ENCODE measurements around the gene KIDINS220.

Gene KIDINS220

DNA sequence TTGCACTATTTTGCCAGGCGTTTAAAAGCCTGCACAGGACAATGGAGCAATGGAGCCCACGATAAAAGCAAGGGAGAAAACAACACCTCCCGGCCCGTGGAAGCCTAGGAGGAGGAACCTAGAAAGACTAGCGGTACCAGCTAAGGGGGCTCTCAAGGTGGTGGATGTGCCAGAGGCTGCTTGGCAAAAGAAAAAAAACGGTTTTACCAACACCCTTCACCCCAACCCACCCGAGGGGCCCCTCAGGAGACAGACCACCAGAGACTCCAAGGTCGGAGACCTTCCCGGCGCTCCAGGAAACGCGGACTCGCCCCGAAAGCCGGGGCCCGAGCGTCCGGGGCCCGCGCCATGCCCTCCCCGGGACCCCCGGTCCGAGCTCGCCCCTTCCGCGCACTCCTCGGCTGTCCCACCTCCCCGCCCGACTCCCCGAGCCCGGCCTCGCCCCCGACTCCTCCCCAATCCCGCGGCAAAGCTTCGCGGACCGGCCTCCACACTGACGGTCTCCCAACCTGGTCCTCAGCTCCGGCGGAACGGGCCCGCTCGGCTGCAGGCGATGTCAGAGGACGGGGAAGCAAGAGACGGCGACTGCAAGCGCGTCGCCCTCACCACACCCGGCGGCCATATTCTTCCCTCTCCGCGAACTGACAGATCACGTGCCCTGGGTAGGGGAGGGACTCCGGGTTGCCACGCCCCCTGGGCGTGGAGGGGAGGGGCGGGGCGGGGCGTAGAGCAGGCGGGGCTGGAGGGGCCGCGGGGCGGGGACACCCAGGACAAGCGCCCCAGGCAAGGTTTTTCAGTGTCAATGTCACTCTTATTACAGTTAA, at the start of gene KIDINS220:
KIDINS220 (minus strand) TSS at position 643 of the 824 bp plus-strand sequence. CDS start 10,520 bp downstream, outside the sequence.
- Histone ChIP-seq H3K9ac (ENCODE audit: low read depth, low read length) (no peak within 1 kb of the TSS), H3K4me3 (ENCODE audit: low read depth, low read length) (peak within 1 kb of the TSS; percentile 83), H3K9me3 (ENCODE audit: control insufficient read depth, insufficient read depth, low read length) (no peaks in the 10 kb centered on the region), H3K36me3 (ENCODE audit: control insufficient read depth, insufficient read depth, low read length) (no peaks in the 10 kb centered on the region), H3K4me1 (ENCODE audit: control insufficient read depth, insufficient read depth, low read length) (no peaks in the 10 kb centered on the region), H3K27me3 (ENCODE audit: control insufficient read depth, insufficient read depth, low read length) (no peaks in the 10 kb centered on the region)

DNA sequence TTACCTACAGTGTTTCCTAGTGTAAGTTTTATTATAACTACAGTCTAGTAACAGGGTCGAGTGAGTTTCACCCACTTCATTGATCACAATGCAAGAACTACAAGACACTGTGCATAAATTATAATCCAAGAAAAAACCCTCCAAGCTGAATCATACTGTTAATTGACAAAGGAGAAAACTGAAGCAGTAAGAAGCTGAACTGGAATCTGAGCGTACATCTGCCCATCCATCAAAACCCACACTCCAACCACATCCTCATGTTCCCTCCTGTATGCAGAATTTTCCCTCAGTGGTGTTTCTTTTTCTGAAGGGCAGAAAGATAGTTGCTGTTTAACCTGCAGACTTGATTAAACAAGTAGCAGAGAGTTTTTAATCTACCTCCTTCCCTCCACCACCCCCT, 49.5 kb upstream of the KIDINS220 start:
- Histone ChIP-seq H3K36me3 (ENCODE audit: control insufficient read depth, insufficient read depth, low read length) (no peaks in the 10 kb centered on the region), H3K9me3 (ENCODE audit: control insufficient read depth, insufficient read depth, low read length) (no peaks in the 10 kb centered on the region), H3K27me3 (ENCODE audit: control insufficient read depth, insufficient read depth, low read length) (no peaks in the 10 kb centered on the region), H3K9ac (ENCODE audit: low read depth, low read length) (no peak overlapping the region), H3K4me1 (ENCODE audit: control insufficient read depth, insufficient read depth, low read length) (no peaks in the 10 kb centered on the region), H3K4me3 (ENCODE audit: low read depth, low read length) (no peak overlapping the region)

GRCh38 chr2:8886202-8886518, 48.7 kb upstream of the KIDINS220 start:
- no peaks in the 10 kb centered on the region for H3K9me3 ChIP-seq (ENCODE audit: control insufficient read depth, insufficient read depth, low read length)
- no peaks in the 10 kb centered on the region for H3K4me1 ChIP-seq (ENCODE audit: control insufficient read depth, insufficient read depth, low read length)
- H3K9ac ChIP-seq (ENCODE audit: low read depth, low read length), result no peak overlapping the region
- H3K36me3 ChIP-seq (ENCODE audit: control insufficient read depth, insufficient read depth, low read length), result peaks cover 2% of the 10 kb centered on the region
- no peaks in the 10 kb centered on the region for H3K27me3 ChIP-seq (ENCODE audit: control insufficient read depth, insufficient read depth, low read length)
- no peak overlapping the region for H3K4me3 ChIP-seq (ENCODE audit: low read depth, low read length)

DNA sequence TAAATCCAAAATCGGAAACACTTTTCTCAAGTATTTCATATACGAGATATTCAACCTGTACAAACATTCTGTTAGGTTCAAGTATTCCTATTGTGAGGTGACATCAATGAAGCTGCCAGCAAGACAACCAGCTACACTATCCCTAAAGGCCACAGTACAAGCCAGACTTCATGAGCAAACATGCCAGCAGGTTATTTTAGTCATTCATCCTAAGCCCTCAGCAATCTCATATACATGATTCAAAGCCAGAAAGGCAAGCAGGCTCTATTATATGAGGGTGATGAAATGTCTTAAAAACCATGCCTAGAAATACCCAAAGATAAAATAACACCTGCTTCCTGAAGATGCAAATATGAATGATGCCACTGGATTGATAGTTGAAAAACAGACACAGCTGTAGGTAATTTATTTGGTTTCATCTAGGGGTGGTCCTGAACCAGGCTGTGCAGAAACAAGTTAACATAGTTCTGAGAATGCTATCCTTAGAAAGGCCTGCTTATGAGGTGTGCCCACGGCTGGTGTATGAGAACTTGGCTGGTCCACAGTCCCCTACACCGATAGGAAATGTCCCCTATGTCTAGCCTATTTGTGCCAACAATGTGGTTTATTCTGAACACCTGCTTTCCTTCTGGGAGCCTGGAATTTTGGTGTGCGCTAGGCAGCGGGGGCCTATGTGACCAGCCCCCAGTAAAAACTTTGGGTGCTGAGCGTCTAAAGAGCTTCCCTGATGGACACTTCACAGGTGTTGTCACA, 48.2 kb upstream of the KIDINS220 start:
- Histone ChIP-seq H3K27me3 (ENCODE audit: control insufficient read depth, insufficient read depth, low read length) (no peaks in the 10 kb centered on the region), H3K4me1 (ENCODE audit: control insufficient read depth, insufficient read depth, low read length) (no peaks in the 10 kb centered on the region), H3K36me3 (ENCODE audit: control insufficient read depth, insufficient read depth, low read length) (peaks cover 5% of the 10 kb centered on the region), H3K4me3 (ENCODE audit: low read depth, low read length) (no peak overlapping the region), H3K9me3 (ENCODE audit: control insufficient read depth, insufficient read depth, low read length) (no peaks in the 10 kb centered on the region), H3K9ac (ENCODE audit: low read depth, low read length) (no peak overlapping the region)

DNA sequence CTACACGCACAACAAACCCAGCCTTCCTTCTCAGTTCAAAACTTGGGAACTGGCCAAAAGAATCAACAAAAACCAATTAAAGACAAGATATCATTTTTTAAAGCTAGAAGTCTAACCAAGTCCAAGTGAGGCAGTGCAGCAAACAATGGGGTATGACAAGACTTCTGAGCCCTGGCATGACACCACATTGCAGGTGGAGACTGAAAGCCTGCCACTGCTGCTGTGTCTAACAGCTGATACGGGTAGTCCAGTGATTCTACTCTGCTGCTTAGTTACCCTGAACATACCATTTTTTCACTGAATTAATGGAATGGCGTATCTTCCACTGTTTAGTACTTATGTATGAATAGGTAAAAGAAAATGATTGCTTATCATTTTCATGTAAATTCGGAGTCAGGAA, 47.4 kb upstream of the KIDINS220 start:
- Histone ChIP-seq H3K4me1 (ENCODE audit: control insufficient read depth, insufficient read depth, low read length) (no peaks in the 10 kb centered on the region), H3K27me3 (ENCODE audit: control insufficient read depth, insufficient read depth, low read length) (no peaks in the 10 kb centered on the region), H3K9ac (ENCODE audit: low read depth, low read length) (no peak overlapping the region), H3K9me3 (ENCODE audit: control insufficient read depth, insufficient read depth, low read length) (no peaks in the 10 kb centered on the region), H3K4me3 (ENCODE audit: low read depth, low read length) (no peak overlapping the region), H3K36me3 (ENCODE audit: control insufficient read depth, insufficient read depth, low read length) (peaks cover 5% of the 10 kb centered on the region)

DNA sequence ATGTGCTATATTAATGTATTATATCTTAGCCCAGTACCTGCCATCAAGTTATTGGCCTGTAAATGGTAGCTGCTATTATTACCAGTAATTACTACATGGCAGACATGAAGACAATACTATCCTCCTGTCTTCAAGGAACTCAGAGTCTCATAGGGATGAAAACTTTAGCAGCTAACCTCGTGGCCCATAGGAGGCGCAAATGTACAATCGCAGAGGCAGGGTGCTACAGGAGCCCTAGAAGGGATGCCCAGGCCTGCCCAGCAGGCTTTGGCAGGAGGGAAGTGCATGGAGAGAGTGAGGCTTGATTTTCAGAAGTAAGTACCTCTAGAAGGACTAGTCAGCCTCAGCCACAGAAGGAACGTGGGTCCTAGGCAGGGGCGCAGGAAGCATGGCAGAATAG, 44.7 kb upstream of the KIDINS220 start:
- no peaks in the 10 kb centered on the region for H3K27me3 ChIP-seq (ENCODE audit: control insufficient read depth, insufficient read depth, low read length)
- H3K4me3 ChIP-seq (ENCODE audit: low read depth, low read length), result no peak overlapping the region
- H3K36me3 ChIP-seq (ENCODE audit: control insufficient read depth, insufficient read depth, low read length), result peaks cover 9% of the 10 kb centered on the region
- H3K9ac ChIP-seq (ENCODE audit: low read depth, low read length), result no peak overlapping the region
- H3K4me1 ChIP-seq (ENCODE audit: control insufficient read depth, insufficient read depth, low read length), result no peaks in the 10 kb centered on the region
- no peaks in the 10 kb centered on the region for H3K9me3 ChIP-seq (ENCODE audit: control insufficient read depth, insufficient read depth, low read length)

- Histone ChIP-seq H3K9ac (ENCODE audit: low read depth, low read length) (no peak overlapping the region), H3K27me3 (ENCODE audit: control insufficient read depth, insufficient read depth, low read length) (no peaks in the 10 kb centered on the region), H3K4me3 (ENCODE audit: low read depth, low read length) (no peak overlapping the region), H3K4me1 (ENCODE audit: control insufficient read depth, insufficient read depth, low read length) (no peaks in the 10 kb centered on the region), H3K9me3 (ENCODE audit: control insufficient read depth, insufficient read depth, low read length) (no peaks in the 10 kb centered on the region), H3K36me3 (ENCODE audit: control insufficient read depth, insufficient read depth, low read length) (peaks cover 9% of the 10 kb centered on the region)
These were observed 40.5 kb upstream of the KIDINS220 start for GRCh38 chr2:8877894-8878293.

- H3K36me3 ChIP-seq (ENCODE audit: control insufficient read depth, insufficient read depth, low read length), result peaks cover 9% of the 10 kb centered on the region
These were observed 39.9 kb upstream of the KIDINS220 start for GRCh38 chr2:8877332-8877731.

GRCh38 chr2:8876628-8877027, 39.2 kb upstream of the KIDINS220 start:
- H3K9me3 ChIP-seq (ENCODE audit: control insufficient read depth, insufficient read depth, low read length), result no peaks in the 10 kb centered on the region
- no peaks in the 10 kb centered on the region for H3K27me3 ChIP-seq (ENCODE audit: control insufficient read depth, insufficient read depth, low read length)
- H3K9ac ChIP-seq (ENCODE audit: low read depth, low read length), result no peak overlapping the region
- peaks cover 9% of the 10 kb centered on the region for H3K36me3 ChIP-seq (ENCODE audit: control insufficient read depth, insufficient read depth, low read length)
- no peak overlapping the region for H3K4me3 ChIP-seq (ENCODE audit: low read depth, low read length)
- no peaks in the 10 kb centered on the region for H3K4me1 ChIP-seq (ENCODE audit: control insufficient read depth, insufficient read depth, low read length)

More at GRCh38 chr2:8877332-8877731, 39.9 kb upstream of the KIDINS220 start:
- Histone ChIP-seq H3K9me3 (ENCODE audit: control insufficient read depth, insufficient read depth, low read length) (no peaks in the 10 kb centered on the region), H3K4me1 (ENCODE audit: control insufficient read depth, insufficient read depth, low read length) (no peaks in the 10 kb centered on the region), H3K9ac (ENCODE audit: low read depth, low read length) (no peak overlapping the region), H3K4me3 (ENCODE audit: low read depth, low read length) (no peak overlapping the region), H3K27me3 (ENCODE audit: control insufficient read depth, insufficient read depth, low read length) (no peaks in the 10 kb centered on the region)

DNA sequence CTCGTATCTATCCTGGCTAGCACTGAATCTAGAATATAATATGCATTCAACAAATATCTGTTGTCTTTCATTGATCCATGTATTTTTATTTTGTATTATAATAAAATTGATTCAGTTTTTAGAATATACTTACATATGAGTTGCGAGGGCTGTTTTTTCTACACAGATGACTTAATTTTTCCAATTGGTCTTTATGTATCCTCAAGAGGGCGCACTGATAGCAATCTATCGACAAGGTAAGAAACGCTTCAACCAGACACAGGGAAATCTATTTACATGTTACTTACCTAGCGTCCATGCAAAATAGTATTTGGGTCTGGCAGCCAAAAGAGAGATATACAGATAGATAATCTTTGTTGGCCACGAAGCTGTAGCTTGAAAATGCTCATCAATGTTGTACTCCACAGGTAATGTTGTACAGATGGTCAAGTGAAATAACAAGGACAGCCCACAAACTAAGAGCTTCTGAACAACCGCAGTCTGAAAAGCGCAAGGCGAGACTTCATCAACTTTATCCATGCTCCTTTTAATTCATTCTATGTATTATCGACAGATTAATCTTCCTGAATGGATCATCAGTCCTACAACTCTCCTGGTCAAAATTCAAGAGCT, 35.5 kb upstream of the KIDINS220 start:
- Histone ChIP-seq H3K4me3 (ENCODE audit: low read depth, low read length) (no peak overlapping the region), H3K9me3 (ENCODE audit: control insufficient read depth, insufficient read depth, low read length) (no peaks in the 10 kb centered on the region), H3K27me3 (ENCODE audit: control insufficient read depth, insufficient read depth, low read length) (no peaks in the 10 kb centered on the region), H3K4me1 (ENCODE audit: control insufficient read depth, insufficient read depth, low read length) (no peaks in the 10 kb centered on the region), H3K9ac (ENCODE audit: low read depth, low read length) (no peak overlapping the region), H3K36me3 (ENCODE audit: control insufficient read depth, insufficient read depth, low read length) (peaks cover 4% of the 10 kb centered on the region)

DNA sequence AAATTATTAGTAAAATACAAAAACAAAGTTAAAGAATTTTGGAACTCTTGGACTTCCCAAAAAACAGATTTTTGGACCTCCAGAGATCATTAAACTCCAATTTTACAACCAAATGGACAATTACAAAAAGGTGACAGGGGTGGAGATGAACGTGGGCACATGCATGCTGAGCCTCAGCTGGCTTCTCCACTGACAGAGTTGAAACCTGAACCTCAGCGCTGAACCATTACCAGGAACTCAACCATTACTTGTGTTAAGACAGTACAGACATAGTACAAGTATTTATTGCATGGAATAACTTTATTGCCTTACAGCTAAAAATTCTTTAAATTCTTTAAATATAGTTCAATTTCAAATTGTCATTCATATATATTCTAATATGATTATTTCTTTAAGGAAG, 33.0 kb upstream of the KIDINS220 start:
- Histone ChIP-seq H3K4me1 (ENCODE audit: control insufficient read depth, insufficient read depth, low read length) (no peaks in the 10 kb centered on the region), H3K27me3 (ENCODE audit: control insufficient read depth, insufficient read depth, low read length) (no peaks in the 10 kb centered on the region), H3K9ac (ENCODE audit: low read depth, low read length) (no peak overlapping the region), H3K36me3 (ENCODE audit: control insufficient read depth, insufficient read depth, low read length) (no peaks in the 10 kb centered on the region), H3K4me3 (ENCODE audit: low read depth, low read length) (no peak overlapping the region), H3K9me3 (ENCODE audit: control insufficient read depth, insufficient read depth, low read length) (no peaks in the 10 kb centered on the region)

GRCh38 chr2:8867363-8867762, 29.9 kb upstream of the KIDINS220 start:
- Histone ChIP-seq H3K4me3 (ENCODE audit: low read depth, low read length) (no peak overlapping the region), H3K36me3 (ENCODE audit: control insufficient read depth, insufficient read depth, low read length) (no peaks in the 10 kb centered on the region), H3K9me3 (ENCODE audit: control insufficient read depth, insufficient read depth, low read length) (no peaks in the 10 kb centered on the region), H3K9ac (ENCODE audit: low read depth, low read length) (no peak overlapping the region), H3K4me1 (ENCODE audit: control insufficient read depth, insufficient read depth, low read length) (no peaks in the 10 kb centered on the region), H3K27me3 (ENCODE audit: control insufficient read depth, insufficient read depth, low read length) (no peaks in the 10 kb centered on the region)
